GM18499 (cell line): ENCODE data around the gene HIBADH.
"Not testable (repeated sequence)": the region's sequence is repeated elsewhere in the genome, so short reads cannot be mapped to it uniquely, and the experiment has no call there.

Experiments
- ATAC-seq: cut with Tn5 transposase; IDR thresholded peaks from one replicate; pipeline ENCODE4 v1.9.1; 2021; ENCODE audit warnings: moderate number of reproducible peaks; ENCODE audit not compliant: insufficient read depth, unreplicated experiment

HIBADH gene

GRCh38 chr7:27518561-27519350 lies 143.9 kb downstream of the HIBADH start:
- ATAC-seq = no peak

DNA sequence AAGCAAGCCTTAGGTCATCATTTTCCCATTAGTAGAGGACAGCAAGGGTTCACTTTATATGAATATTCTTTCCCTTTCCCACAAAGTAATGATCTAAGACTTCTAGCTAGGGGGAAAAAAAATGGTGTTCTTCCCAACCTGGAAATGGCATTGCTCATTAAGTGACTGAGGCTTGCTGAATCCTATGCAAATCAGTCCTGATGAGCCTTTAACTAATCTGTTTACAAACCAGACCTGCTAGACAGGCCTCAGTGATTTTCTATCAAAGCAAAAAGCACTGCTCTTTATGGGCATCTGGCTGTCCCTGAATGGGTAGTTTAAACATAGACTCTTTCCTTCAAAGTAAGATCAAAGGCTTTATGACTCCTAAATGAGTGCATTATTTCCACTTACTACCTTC lies 146.3 kb downstream of the HIBADH start:
- no peak for ATAC-seq

- ATAC-seq = no peak
Observed at GRCh38 chr7:27515933-27516332, 146.8 kb downstream of the HIBADH start.

- ATAC-seq = no peak
Observed at GRCh38 chr7:27514861-27515260, 147.8 kb downstream of the HIBADH start.

DNA sequence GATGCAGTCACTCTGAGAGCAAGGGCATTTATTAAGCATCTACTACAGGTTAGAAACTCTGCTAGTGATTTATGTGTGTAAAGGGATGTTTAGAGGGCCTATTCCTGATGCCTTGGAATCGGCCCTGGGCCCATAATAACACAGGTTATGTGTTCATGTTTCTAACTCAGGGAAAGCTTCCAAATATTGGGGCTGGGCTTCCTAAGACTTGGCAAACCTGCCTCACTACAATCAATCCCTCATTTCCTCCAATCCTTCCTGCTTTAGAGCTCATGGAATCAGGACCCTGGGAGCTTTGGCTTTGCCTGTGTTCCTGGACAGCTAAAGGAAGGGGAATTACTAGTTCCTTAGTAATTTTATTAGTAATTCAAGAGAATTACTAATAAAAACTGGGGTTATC lies 148.8 kb downstream of the HIBADH start:
- no peak for ATAC-seq

- not testable (repeated sequence) for ATAC-seq
Observed at GRCh38 chr7:27511370-27511769, 151.3 kb downstream of the HIBADH start.

DNA sequence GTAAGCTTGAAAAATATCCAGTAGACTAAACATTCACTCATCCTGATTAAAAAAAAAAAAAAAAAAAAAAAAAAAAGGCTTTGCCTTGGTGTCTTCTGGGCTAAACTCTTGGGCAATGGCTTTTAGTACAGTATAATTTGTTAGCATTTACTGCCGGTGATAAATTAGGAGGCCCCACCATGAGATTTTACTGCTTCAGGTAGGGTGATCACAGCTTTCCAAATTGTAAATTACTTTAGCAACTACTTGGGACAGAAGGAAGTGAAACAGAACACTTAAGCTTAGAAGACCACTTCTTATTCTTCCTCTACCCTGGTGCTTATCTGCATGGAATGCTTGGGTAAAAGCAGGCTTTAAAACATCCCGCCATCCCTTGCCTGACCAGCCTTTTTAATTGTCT lies 152.1 kb downstream of the HIBADH start:
- ATAC-seq = no peak

GRCh38 chr7:27501879-27502278 lies 160.8 kb downstream of the HIBADH start:
- not testable (repeated sequence) for ATAC-seq

DNA sequence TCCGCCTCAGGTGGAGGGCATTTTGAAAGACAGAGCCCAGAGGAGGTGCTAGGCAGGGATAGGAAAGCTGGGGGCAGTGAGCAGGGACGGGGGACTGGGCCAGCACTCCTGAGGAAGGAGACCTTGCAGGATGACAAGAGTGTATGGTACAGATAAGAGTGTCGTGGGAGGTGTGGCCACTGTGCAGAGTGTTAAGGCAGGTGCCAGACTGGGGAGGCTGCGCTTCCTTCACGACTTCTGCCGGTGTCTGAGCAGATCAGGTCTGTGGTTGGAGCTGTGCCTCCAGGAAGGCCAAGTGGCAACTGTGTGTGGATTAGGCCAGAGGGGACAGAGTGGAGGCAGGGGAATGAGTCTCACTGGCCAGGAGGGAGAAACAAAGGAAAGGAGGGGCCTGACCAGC lies 161.7 kb downstream of the HIBADH start:
- no peak for ATAC-seq

- no peak for ATAC-seq
Observed at GRCh38 chr7:27492224-27492623, 170.5 kb downstream of the HIBADH start.

DNA sequence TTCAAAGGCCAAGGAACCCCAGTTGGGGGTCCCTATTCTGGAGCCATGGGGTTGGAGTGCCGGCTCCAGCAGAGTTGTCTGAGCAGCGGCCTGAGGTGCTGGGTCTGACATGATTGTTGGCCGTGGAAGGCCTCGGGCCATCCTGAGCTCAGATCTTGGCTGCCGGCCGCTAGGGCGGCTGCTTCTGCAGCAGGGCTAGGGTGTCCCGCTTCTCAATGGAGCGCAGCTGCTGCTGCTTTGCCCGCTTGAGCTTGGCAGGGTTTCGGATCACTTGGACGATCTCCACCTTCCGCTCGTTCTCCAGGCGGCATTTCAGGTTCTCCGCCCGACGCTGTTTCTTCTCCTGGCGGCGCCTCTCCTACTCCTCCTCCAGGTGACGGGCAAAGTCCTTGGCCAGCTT lies 171.1 kb downstream of the HIBADH start:
- no peak for ATAC-seq

GRCh38 chr7:27487509-27487908 lies 175.2 kb downstream of the HIBADH start:
- no peak for ATAC-seq

DNA sequence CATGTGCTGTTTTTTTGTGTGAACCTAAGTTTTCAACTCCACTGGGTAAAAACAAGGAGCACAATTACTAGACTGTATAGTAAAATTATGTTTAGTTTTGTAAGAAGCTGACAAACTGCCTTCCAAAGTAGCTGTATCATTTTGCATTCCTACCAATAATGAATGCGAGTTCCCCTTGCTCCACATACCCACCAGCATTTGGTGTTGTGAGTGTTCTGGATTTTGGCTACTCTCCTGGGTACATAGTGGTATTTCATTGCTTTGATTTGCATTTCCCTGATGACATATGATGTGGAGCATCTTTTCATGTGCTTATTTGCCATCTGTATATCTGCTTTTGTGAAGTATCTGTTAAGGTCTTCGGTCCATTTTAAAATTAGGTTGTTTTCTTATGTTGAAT lies 178.2 kb downstream of the HIBADH start:
- no peak for ATAC-seq

DNA sequence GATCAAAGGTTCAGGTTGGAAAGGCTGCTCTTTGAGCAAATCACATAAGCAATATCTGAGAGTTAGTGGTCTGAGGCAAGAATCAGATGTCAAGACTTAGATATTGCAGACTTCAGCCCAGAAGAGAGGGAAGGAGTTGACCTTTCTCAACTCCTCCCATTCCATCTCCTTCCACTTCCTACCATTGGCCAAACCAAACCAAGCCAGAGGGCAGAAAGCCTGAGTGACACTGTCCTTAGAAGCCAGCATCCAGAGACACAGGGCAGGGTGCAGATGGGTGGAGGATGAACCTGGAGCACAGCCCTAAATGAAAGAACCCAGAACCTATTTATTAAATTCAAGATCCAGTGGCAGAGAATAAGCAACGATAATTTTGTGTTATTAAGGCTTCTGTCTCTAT lies 180.5 kb downstream of the HIBADH start:
- no peak for ATAC-seq

DNA sequence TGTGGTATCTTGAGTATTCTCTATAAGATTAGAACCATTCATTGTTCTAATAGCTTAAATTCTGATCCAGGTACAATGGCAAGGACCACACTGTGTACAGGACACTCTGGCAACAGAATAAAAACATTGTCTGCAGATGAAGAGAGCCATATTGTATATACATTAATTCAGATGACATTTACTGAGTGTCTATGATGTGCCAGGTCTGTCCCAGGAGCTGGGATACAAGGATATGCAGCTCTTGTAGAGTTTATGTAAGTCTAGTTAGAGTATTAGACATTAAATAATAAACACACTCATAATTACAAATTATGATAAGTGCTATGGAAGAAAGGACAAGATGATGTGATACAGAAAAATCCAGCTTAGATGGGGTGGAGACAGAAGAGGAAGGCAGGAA lies 184.1 kb downstream of the HIBADH start:
- ATAC-seq = no peak

GRCh38 chr7:27478084-27478483 lies 184.6 kb downstream of the HIBADH start:
- no peak for ATAC-seq

GRCh38 chr7:27476493-27476892 lies 186.2 kb downstream of the HIBADH start:
- no peak for ATAC-seq
